GM19025 (cell line): ENCODE measurements around the gene PITX2.
A peak's percentile ranks its signal among the peaks of the same experiment; 100 is the strongest.

Source experiments
- ATAC-seq: cut with Tn5 transposase; IDR thresholded peaks from one replicate; pipeline ENCODE4 v1.9.1; 2021; ENCODE audit warnings: mild to moderate bottlenecking, low read depth, moderate library complexity; ENCODE audit not compliant: unreplicated experiment

Gene PITX2

DNA sequence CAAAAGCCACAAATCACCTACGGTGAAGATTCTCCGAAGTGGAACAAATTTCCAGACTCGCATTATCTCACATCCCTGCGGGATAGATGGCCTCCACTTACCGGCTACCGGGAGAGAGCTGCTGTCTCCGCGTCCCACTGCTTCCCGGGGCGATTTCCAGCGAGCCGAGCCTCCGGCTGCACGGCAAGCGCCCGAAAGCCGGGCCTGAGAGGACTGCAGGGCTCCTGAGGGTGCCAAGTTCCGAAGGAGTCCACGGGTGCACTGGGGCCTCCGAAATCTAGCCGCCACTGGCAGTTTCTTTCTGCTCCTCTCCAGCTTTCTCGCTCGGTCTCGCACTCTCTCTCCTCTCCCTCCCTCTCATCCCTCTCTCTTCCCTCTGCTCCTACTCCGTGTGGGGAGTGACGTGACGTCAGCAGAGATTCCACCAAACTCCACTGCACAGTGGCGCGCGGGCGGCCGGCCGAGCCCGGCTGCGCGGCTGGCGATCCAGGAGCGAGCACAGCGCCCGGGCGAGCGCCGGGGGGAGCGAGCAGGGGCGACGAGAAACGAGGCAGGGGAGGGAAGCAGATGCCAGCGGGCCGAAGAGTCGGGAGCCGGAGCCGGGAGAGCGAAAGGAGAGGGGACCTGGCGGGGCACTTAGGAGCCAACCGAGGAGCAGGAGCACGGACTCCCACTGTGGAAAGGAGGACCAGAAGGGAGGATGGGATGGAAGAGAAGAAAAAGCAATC, 14.0 kb upstream of the PITX2 start:
- no peak for ATAC-seq

DNA sequence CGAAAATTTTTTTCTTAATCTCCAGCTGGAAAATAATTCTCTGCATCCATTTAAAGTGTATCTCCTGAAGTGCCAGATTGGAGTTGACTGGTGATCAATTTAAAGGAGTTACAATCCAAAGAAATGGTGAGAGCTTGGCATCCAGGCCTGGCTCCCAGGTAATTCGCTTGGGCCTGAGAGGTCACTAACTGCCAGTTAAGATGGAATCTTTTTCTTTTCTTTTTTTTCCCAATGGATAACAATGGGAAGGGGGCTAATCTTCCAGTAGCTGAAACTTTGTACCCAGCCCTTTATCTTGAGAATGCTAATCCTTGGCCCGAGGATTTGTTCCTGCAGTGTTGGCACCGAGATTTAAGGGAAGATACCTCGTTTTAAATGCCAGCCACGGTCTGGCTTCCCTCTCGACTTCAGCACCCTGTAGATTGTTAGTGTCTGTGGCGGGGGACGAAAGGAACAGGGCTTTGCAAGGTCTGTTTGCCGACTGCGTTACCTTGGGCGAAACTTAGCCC, 13.3 kb upstream of the PITX2 start:
- ATAC-seq, result no peak

DNA sequence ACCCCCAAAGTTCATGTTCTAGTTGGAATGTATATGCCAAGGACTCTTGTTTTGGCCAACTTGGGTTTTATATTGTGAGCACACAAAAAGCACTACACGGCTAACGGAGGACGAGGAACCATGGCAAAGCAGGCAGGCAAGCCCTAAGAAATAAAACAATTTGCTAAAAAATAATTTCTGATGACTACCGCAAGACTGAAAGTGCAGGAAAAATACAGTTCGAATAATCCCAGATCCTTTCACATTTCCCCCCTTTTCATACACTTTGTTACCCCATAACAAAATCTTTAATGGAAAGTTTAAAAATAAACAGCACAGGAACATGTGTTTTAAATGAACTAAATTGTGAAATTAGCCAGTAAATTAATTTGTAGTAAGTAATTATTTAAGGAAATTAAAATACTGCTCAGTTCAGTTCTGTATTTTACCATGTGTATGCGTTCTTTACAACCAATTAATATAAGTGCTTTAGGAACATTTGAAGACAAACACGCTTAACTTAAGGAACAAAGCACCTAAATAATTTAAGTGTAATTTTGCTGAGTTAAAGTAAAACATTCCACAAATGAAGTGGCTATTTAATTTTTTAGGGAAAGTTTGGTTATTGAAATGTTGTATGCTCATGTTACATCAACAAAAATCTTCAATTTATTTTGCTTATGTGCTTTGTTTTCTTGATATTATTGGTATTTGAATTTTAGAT, 12.4 kb upstream of the PITX2 start:
- no peak for ATAC-seq

DNA sequence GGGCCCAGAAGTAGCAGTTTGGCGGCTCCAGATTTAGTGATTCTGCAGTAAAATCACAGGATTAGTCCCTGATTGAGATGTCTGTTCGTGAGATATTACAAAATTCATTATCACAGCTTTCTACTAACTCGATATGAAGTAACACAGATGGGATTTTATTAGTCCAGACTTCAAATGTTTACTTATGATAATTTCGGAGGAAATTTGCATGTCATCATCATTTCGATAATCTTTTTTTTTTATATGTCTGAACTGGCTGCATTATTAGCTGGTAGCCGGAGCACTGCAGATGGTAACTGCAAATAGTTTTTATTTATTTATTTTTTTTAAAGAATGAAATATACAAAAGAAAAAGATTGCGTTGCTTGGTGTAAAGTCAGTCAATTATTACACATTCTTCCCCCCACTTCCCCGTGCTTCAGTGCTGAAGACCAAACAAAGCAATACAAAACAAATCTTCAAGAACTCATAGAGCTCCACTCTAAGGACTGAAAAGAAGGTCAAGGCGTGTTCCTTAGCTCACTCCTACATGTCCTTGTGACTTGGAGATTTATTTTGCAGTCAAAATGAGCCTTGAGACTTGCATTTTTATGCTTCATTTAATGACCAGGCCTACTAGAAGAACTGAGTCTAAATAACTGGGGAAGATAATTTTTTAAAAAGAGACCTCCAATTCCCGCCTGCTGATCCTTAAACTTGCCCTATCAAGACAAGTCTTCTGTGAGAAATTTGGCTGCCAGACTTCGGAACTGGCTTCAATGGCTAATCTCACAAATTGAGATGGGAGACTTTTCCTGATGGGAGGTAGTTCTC, 11.7 kb upstream of the PITX2 start:
- no peak for ATAC-seq

DNA sequence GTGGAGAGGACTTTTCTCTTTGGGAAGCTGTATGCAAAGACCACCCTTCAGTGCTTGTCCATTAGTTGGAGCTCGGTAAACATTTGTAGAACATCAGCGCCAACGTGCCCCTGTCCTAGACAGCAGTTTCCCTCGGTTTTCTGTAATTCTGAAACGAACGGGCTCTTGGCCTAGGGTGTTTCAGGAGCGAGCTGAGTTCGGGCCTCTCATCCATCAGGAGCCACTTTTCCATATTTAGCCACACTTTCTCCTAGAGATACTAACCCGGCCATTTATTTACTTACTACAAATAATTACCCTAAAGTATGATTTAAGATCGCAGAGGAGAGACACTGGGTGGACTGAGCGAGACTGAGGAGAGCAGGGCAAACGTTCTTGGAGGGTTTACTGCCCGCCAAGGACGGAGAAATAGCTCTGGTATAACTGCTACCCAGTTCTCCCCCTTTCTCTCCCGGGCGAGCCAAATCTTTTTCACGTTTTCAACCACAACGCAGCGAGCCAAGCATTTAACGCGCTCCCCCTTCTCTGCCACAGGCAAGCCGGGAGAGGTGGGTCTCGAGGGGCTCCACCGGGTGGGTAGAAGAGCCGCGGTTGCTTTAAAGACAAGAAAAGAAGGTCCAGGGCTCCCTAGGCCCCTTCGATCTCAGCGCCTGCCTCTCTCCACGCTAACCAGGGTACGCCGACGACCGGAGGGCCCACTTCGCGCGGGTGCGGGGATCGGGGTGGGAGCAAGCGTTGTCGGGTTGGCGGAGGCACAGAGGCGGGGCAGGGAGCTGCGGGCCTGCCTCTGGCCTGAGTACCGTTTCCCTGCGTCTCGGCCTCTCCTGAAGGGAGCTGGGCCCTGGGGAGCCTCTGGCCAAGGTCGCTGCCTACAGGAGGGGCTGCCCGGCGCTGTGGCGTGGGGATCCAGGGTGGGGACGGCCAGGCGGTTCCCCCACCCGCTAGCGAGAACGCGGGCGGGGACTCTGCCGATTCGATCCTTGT, 10.8 kb upstream of the PITX2 start:
- no peak for ATAC-seq

DNA sequence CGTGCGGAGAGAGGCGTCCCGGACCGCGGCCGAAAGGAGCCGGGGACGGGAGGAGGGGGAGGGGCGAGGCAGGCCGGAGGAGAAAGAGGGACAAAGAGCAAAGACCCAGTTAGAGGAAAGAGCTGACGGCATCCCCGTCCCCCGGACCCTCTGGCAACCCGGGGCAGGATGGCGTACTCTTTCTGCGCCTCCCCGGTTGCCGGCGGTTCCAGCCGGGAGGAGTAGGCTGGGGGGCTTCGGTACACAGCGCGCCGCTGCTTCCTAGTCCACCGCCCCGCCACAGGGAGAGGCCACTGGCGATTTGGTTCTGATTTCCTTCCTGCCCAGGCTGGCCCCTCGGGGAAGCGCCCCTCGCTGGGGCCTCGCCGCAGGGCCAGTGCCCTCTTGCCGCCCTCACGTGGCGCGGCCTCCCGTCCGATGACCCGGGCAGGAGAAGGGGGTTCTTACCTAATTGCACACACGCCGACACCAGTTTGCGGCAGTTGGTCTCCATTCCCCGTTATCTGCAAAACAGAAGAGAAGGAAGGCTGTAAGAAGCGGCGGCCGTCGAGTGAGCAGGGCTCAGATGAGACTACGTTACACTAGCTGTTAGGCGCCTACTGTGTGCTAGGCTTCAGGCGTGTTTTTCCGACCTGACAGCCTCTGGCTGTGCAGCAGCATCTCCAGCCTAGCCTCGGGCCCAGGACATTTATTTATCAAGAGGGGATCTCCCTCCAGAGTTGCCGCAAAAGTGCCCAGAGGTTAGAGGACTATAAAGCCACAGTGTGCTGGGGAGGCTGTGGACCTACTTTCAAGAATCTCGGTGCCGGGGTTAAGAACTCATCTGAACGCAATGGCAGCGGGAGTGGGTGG, 9.9 kb upstream of the PITX2 start:
- ATAC-seq, result no peak

DNA sequence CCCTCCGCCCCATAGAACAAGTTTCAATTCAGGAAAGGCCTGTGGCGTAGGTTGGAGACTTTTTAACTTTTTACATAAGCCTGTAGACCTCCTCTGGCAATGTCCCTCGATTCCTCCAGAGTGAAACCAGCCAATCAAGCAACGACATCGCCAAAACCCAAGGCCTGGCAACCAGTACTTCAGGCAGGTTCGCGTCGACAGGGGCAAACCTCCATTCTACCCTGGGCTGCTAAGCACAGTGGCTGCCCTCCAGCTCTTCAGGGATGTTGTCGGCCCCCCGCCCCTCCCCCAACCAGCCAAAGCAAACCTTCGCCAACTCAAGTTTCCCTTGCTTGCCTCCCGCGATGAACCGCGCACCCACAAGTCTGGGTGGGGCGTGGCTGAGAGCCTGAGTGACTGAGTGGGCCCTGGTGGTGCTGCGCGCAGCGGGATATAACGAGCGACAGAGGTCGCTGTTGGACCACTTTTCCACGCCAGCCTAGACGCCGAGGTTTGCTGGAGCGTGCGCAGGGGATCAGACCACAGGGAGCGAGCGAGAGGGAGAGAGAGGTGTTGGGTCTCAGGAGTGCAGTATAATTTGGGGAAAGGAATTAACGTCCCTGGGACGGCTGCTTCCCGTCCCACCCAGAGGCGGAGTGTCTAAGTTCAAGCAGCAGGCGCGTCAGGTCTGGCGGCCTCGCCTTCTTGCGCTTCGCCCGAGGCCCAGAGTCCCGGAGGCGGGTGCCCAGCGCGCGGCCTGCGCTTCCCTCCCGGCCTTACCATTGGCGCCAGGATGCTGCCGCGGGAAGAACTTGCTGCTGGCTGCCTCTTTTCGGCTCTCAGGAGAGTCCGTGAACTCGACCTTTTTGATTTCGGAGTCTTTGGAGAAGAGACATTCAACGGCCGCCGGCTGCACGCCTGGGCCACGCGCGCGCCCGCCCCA, 9.0 kb upstream of the PITX2 start:
- ATAC-seq, result peak; percentile 99

DNA sequence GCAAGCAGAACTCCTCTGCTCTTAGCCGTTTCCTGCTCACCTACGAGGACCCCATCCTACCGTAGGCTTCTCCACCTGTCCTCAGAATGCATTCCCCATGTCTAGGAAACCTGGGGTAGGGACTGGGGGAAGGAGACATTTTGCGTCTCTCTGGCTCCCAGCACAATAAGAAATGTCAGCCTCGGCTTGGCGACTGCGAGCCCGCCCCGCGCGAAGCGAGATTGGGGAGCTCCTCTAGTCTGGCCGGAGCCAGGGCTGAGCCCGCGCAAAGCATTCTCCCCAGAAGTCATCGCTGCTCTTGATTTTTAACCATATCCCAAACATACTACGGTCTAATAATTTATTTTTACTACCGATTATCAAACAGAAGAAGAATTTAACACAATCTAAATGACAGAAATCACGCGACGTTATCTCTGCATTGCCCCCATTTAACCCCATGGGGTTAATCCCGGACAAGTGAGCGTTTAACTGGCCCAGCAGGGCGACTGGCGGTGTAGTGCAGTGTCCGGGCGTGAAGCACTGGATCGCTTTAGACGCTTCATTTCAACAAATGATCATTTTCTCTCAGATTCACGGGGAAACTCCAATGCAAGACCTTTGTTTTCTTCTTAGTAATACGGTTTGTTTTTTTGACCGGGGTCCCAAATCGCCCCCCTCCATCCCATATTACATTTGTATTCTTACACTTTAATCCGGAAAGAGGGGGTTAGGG, 8.0 kb upstream of the PITX2 start:
- no peak for ATAC-seq

DNA sequence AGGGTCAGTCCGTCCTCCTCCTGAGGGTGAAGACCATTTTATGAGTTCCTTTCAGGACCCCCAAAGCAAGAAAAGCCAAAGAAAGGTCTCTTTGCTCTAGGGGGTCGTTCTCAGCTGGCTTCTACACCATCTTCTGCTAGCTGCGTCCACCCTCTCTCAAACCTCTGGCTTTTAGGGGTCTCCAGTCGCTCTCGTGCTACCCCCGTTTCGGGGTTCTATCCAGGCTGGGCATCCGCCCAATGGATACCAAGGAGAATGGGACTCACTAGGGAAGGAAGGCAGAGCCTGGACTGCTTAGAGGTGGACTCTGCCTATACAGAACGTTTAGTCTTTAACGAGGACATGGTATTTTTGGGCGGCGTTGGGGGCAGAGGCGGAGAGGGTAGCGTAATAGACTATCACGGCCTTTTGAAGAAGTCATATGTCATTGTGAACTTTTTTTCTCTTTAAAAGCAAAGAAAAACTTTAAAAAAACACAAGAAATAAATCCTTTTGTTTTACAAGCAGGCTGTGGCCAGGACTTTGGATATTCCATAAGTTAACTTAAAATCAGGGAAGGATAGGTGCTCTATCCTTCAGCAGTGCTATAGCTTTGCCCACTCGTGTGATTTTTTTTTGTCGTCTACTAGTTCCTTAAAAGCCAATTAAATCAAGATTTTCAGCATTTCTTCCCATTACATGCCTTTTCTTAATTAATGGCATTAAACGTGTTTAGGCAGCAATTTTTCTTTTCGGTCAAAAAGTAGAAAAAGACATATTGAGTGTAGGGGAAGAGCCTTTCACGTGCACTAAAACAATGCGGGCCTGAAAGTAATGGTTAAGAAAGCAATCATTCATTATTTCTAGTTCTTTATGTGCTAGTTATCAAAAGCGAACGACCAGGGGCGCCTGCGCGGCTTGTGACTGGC, 7.2 kb upstream of the PITX2 start:
- ATAC-seq, result no peak

DNA sequence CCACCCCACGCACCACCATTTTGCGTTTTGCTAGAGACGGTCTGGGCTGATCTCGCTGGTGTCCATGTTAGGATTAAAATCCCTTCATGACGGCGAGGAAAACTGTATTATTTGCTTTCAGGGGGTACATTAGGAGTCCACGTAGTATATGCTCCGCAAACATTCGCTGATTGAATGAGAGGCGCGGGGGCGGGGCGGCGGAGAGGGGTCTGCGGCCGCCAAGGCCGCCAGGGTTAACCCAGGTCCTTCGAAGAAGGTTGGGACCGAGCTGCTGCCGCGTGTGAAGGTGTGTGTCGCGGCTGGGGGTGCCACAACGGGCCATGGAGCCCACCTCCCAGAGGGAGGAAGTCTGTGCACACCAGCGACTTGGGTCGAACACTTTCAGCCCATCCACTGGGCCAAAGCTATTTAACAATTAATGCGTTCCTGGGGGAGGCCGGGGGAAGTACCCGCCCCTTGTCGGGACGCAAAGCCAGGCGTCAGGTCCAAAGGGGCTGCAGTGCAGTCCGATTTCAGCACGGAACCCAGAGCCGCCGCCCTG, 6.4 kb upstream of the PITX2 start:
- ATAC-seq, result no peak

DNA sequence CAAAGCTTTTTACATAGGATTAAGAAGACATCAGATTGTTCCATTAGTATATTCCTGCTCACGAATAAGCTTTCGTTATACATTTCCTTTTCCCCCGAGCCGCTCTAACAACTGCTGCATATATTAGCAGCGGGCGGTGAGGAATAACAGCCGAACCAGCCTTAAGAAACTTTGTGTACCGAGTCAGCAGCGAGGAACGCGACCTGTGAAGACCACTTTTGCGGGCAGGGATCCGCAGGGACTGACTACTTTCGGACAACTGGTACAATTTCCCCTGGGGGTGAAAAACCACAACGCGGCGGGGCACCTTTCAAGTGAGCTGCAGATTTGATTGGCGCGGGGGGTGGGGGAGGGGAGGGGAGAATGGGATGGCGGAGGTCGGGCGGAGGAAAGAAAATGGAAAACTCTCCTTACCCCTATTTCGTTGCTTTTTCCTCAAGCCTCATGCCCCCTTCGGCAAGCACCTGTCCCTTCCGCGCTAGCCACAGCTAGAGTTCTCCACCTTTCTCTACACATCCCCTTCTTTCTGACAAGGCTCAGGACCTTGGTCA, 5.9 kb upstream of the PITX2 start:
- ATAC-seq, result no peak

DNA sequence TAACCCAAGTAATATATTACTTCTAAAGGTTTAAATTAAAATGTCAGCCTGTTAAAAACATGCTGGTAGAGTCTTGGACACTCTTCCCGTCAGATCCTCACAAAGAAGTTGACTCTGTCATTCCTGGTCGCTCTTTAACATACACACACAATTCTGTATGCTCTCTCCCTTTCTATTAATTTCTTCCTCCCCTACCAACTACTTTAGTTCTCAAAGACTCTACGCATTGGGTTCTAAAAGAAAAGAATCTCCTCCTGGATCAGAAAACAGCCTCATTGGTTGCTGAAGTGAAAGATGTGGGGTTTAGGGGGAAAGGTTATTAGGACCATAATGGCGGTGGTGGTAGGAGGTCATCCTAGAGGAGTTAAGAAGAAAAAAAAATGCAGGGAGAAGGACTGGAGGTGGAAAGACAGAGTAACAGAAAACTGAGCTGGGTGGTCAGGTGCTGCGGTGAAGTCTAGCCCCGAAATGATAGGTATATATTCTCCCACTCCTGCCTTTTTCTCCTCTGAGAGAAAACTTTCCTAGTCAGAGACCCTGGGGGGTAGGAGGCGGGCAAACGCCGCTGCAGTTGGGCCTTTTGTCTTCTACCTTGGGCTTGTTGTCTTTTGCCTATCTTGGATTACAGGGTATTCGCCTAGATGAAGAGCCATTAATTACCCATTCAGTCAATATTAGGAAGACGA, 5.2 kb upstream of the PITX2 start:
- no peak for ATAC-seq

DNA sequence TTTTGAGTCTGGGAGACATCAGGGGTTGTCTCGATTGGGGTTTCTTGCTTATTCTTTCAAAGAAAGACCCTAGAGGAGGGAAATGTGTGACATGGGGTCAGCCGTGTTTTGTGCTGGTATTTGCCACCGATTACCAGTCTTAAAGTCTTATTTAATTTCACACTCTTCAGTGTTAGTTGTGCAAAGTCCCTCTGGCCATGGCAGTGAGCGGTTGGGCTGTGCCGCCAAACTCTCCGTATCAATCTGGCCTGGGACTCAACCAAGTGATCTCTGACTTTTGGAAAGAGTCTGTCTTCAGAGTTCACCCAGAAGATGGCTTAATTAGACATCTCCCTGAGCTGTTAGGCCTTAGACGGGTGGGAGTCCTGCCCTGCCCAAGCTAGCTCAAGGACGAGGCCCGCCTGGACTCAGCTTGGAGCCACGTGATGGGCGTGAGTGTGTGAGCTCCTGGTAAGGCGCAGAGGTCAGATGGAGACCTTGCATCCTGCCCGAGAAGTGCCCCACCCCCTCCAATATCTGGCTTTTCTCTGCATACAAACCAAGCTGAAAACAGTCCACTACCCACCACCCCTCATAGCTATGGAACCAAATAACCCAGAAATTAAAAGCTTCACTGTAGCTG, 3.8 kb upstream of the PITX2 start:
- ATAC-seq, result no peak

DNA sequence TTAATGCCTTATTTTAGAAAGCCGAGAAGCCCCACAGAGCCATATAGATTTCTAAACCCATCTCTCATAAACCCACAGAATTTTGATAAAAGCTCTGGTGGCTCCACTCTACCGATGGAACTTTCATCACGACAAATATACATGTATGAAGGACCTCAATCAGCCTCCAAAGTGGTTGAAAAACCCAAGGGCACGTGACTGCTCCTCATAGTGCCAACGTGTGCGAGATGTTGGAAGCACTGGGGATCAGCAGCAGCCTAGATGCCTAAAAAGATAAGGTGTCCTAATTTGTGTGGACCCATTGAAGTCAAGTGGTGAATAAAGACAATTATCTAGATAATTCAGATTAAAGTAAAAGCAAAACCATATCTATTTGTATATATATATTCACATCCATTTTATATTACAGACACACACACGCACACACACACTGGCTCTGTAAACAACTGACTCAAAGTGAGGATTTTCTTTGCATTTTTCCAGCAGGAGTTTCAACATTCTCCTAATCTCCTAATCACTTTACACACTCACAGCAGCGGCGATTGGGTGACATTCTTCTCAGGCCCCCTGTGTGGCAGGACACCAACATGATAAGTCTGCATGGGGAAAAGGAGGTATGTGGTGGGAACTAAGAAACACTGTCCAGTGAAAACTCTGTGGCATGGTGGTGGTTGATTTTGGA, 2.8 kb upstream of the PITX2 start:
- ATAC-seq, result no peak
